Fibroblast of skin of back (primary cell): Measurements from ENCODE around the gene KPNA1.
"Not testable (repeated sequence)": the region's sequence is repeated elsewhere in the genome, so short reads cannot be mapped to it uniquely, and the experiment has no call there.

Experiments
- DNase-seq: peaks from one replicate; pipeline ENCODE4 v3.0.0-alpha.2; 2013

The KPNA1 gene

GRCh38 chr3:122519693-122520092, 5.0 kb upstream of the KPNA1 start:
- DNase-seq = peak; percentile 17

GRCh38 chr3:122516846-122517360, 2.2 kb upstream of the KPNA1 start:
- no peak for DNase-seq

DNA sequence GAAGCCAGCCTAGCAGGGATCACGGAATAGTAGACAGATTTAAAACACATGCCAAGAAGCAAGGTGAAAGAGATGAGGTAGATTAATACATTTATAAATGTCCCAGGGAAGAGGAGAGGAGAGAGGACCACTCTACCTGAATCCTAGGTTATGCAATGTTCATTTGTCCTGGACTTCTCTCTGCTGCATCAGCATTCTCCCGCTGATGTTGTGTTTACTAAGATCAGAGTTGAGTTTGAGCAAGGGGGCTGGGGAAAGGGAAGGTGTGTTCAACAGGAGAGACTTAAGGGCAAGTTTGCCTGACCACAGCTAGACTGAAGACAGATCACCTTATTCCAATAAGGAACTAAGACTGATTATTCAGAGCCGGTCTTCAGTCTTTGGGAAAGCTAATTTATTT, 1.1 kb upstream of the KPNA1 start:
- no peak for DNase-seq

DNA sequence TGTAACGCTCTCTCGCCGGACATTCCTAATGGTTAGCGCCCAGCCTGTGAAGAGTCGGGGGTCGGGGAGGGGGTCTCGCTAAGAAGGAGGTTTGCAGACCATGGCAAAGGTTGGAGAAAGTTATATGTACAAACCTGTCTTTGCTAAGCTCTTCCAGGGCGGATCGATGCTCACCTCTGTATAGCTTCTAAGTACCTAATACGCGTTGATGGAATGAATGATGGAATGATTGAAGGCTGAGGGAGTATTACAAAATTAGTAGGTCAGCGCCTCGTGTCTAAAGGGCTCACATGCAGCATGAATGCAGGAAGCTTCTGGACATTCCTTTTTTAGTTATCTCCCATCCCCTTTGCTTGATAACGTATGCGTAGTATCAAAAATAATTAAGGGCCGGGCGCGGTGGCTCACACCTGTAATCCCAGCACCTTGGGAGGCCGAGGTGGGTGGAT, 305 bp upstream of the KPNA1 start:
- no peak for DNase-seq

DNA sequence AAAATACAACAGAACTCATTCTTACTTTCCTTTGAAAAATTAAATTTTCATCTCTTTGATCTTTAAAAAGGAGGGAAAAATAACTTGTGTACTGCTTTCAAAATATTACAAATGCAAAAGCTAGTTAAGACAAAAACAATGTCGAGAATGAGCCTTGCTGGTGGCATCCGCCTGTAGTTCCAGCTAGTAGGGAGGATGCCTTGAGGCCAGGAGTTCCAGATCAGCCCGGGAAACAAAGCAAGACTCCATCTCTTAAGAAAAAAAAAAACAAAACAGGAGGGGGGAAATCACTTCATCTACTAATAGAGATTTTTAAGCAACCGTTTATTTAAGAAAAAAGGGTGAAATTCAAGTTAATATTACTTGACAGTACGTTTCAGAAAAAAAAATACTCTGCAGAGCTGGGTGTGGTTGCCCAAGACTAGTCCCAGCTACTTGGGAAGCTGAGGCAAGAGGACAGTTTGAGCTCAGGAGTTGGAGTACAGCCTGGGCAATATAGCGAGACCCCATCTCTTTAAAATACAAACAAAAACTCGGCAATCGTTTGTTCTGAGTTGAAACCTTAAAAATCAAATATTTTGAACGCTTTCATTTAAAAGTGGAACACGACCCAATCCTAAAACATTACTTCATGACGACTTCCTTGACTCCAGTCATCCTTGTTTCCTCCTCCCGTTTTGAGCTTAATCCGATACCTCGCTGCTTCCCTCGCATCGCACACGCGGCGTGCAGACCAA, 1.2 kb downstream of the KPNA1 start:
- DNase-seq = peak; percentile 15

GRCh38 chr3:122512284-122512683, 2.5 kb downstream of the KPNA1 start:
- DNase-seq = no peak

DNA sequence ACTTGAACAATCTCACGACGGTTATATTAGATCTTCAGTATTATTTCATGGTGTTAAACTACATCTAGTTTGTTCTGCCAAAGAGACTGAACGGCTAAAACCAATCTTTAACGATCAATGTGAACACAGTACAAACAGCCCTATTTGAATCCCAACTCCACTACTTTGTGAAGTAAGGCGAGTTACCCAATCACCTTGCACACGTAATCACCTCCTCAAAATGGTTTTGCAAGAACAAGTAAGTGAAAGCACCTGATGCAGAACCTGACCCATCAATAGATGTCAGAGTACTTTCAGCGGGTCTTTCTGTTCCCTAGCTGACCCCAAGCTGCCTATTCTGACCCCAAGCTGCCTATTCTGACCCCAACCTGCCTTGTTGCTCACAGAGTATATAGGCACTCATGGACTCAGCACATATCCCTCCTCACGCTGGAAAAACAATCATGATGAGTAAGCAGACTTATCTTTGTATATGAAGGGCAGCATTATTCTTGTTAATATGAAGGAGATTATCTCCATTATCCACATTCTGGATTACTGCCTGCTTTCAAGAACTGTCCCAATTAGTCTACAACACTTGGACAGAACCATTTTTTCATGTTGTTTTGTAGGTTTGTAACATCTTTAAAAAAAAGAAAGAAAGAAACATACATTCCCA, 3.7 kb downstream of the KPNA1 start:
- DNase-seq = no peak

GRCh38 chr3:122508944-122509343, 5.8 kb downstream of the KPNA1 start:
- not testable (repeated sequence) for DNase-seq

GRCh38 chr3:122508135-122508914, 6.4 kb downstream of the KPNA1 start:
- no peak for DNase-seq

GRCh38 chr3:122506450-122506849, 8.3 kb downstream of the KPNA1 start:
- no peak for DNase-seq

- no peak for DNase-seq
Measured at GRCh38 chr3:122505676-122506075, 9.1 kb downstream of the KPNA1 start.

DNA sequence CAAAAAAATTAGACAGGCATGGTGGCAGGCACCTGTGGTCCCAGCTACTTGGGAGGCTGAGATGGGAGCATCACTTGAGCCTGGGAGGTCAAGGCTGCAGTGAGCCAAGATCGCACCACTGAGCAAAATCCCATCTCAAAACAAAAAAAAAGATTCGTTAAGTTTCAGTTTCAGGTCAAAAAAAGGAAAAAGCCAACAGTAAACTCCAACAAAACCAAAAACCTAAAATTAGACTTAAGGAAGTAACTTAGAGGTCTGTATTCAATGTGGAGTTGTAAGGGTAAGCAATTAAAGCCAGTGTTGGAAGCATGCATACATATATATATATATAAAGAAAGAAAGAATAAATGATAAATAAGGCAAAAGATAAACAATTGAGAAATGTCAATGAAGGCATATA, 11.8 kb downstream of the KPNA1 start:
- DNase-seq = no peak

DNA sequence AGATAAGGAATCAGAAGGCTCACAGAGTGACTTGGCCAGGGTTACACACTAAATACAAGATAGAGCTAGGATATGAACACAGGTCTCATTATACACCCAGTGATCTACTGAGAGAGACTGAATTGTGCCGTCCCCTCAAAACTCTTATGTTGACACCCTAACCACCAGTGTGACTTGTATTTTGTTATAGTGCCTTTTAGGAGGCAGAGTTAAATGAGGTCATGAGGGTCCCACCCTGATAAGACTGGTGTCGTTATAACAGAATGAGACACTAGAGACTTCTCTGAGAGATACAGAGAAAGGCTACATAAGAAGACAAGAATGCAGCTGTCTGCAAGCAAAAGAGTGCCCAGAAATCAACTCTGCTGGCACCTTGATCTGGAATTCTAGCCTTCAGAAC, 12.6 kb downstream of the KPNA1 start:
- peak; percentile 8 for DNase-seq

GRCh38 chr3:122500964-122501363, 13.8 kb downstream of the KPNA1 start:
- not testable (repeated sequence) for DNase-seq

DNA sequence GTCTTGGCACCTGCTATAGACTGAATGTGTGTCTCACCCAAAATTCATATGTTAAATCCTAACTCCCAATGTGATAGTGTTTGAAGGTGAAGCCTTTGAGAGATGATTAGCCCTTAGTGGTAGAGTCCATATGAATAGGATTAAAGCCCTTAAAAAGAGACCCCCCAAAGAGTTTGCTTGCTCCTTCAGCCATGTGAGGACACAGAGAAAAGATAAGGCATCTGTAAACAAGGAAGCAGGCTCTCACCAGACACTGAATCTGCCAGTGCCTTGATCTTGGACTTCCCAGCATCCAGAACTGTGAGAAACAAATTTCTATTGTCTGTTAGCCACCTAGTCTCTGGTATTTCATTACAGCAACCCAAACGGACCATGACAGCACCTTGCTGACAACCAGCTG, 16.6 kb downstream of the KPNA1 start:
- DNase-seq = no peak

DNA sequence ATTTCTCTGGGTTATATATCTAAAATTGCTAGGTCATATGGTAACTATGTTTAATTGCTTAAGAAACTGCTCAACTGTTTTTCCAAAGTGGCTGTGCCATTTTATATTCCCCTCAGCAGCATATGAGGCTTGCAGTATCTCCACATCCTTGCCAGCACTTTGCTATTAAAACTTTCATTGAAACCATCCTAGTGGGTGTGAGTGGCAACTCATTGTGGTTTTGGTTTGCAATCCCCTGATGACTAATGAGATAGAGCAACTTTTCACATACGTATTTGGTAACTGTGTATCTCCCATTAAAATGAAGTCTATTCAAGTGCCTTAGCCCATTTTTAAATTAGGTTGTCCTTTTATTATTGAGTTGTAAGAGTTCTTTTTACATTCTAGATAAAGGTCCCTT, 17.3 kb downstream of the KPNA1 start:
- DNase-seq = peak; percentile 88

- DNase-seq = no peak
Measured at GRCh38 chr3:122496508-122496907, 18.2 kb downstream of the KPNA1 start.

DNA sequence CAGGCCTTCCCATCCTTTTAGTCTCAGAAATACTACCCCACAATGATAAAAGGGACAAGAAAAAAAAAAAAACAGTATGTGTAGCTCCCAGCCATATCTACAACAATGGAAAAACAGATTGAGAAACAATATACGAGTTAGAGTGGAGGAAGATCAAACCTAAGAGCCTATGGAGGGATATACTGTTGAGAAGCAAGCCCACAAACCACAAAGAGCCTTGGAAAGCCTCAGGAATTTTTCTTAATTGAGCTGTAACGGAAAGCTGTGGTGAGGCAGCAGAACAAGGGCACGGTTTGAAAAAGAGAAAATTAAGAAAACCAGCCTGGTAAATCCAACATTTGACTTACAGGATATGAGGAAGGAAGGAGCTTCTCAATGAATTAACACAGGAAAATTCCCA, 21.4 kb downstream of the KPNA1 start:
- DNase-seq = peak; percentile 78

GRCh38 chr3:122488262-122488973, 26.3 kb downstream of the KPNA1 start:
- no peak for DNase-seq

- DNase-seq = peak; percentile 36
Measured at GRCh38 chr3:122484985-122485384, 29.8 kb downstream of the KPNA1 start.

DNA sequence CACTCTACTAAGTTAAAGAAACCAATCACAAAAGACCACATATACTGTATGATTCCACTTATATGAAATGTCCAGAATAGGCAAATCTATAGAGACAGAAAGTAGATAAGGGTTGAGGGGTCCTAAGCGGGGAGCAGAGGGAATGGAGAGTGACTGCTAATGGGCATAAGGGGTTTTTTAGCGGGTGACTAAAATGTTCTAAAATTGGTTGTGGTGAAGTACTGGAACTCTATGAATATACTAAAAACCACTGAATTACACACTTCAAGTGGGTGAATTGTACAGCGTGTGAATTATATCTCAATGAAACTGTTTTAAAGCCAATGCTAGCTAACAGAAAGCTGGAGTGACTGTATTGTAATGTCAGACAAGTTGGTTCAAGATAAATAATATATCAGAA, 33.3 kb downstream of the KPNA1 start:
- no peak for DNase-seq

DNA sequence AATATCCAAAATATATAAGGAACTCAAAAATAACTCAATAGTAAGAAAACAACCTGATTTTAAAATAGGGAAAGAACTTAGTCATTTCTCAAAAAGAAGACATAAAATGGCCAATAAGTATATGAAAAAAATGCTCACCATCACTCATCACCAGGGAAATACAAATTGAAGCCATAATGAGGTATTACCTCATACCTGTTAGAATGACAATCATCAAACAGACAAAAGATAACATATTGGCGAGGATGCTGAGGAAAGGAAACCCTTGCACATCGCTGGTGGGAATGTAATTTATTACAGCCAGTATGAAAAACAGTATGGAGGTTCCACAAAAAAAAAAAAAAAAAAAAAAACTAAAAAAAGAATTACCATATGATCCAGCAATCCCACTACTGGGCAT, 38.2 kb downstream of the KPNA1 start:
- DNase-seq = peak; percentile 23

- DNase-seq = peak; percentile 46
Measured at GRCh38 chr3:122475316-122475715, 39.4 kb downstream of the KPNA1 start.
